Measurements from ENCODE around the gene APOD.

DNA sequence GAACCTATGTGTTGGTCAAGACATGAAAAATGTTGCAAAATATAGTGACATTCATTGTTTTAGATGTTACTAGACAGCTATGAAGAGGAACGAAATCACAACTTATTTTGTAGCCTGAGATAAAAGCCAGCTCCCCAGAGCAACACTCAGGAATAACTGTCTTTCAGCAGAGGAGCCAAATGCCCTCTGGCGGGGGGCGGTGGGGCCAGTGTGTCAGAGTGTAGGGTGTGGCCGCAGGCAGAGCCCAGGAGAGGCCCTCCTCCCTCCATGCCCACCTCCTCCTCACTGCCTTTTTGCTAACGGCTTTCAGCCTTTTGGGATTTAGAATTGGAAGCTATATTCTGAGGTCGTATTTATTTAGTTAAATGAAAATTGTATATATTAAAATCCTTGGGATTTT lies 16.9 kb downstream of the APOD start:
- TF ChIP-seq SNAI2 (CRISPR knock-in tag; IDR thresholded peaks at IDR 0.05) (no peak), ZFP30 (CRISPR knock-in tag; IDR thresholded peaks at IDR 0.05) (no peak), RARB (CRISPR knock-in tag; IDR thresholded peaks at IDR 0.05) (no peak), TOX (CRISPR knock-in tag; IDR thresholded peaks at IDR 0.05; ENCODE audit: borderline replicate concordance) (no peak), BACH2 (CRISPR knock-in tag; IDR thresholded peaks at IDR 0.05; ENCODE audit: borderline replicate concordance) (no peak), TCF4 (CRISPR knock-in tag; IDR thresholded peaks at IDR 0.05; ENCODE audit: borderline replicate concordance) (no peak)
- TF ChIP-seq, protein P1, sequence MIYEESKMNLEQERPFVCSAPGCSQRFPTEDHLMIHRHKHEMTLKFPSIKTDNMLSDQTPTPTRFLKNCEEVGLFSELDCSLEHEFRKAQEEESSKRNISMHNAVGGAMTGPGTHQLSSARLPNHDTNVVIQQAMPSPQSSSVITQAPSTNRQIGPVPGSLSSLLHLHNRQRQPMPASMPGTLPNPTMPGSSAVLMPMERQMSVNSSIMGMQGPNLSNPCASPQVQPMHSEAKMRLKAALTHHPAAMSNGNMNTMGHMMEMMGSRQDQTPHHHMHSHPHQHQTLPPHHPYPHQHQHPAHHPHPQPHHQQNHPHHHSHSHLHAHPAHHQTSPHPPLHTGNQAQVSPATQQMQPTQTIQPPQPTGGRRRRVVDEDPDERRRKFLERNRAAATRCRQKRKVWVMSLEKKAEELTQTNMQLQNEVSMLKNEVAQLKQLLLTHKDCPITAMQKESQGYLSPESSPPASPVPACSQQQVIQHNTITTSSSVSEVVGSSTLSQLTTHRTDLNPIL (CRISPR knock-in tag; IDR thresholded peaks at IDR 0.05; ENCODE audit: low read depth), result no peak
- TF ChIP-seq, protein P2, sequence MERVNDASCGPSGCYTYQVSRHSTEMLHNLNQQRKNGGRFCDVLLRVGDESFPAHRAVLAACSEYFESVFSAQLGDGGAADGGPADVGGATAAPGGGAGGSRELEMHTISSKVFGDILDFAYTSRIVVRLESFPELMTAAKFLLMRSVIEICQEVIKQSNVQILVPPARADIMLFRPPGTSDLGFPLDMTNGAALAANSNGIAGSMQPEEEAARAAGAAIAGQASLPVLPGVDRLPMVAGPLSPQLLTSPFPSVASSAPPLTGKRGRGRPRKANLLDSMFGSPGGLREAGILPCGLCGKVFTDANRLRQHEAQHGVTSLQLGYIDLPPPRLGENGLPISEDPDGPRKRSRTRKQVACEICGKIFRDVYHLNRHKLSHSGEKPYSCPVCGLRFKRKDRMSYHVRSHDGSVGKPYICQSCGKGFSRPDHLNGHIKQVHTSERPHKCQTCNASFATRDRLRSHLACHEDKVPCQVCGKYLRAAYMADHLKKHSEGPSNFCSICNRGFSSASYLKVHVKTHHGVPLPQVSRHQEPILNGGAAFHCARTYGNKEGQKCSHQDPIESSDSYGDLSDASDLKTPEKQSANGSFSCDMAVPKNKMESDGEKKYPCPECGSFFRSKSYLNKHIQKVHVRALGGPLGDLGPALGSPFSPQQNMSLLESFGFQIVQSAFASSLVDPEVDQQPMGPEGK (CRISPR knock-in tag; IDR thresholded peaks at IDR 0.05; ENCODE audit: borderline replicate concordance), result no peak
